HEK293T (cell line): ENCODE measurements around the gene CCDC85B.

Experiments
- CTCF ChIA-PET: fragments of 350-600 bp; formaldehyde crosslinking; extraction: SDS; loops from one replicate; lab custom pipeline; 2021; ENCODE audit warnings: antibody characterized with exemption, inconsistent platforms; lab: Yijun Ruan, JAX
- POLR2A ChIA-PET: fragments of 350-600 bp; formaldehyde crosslinking; extraction: SDS; loops from one replicate; lab custom pipeline; 2020; ENCODE audit warnings: antibody characterized with exemption, inconsistent platforms; lab: Yijun Ruan, JAX
- DNase-seq: peaks from one replicate; pipeline ENCODE4 v3.0.0; 2012; ENCODE audit warnings: mixed read lengths; ENCODE audit errors: extremely low spot score
- ARNT ChIP-seq: fragments of 450-650 bp; IDR thresholded peaks from 2 replicates; pipeline ENCODE4 v1.6.1; 2017; ENCODE audit warnings: mild to moderate bottlenecking
- BHLHE40 ChIP-seq: fragments of 450-650 bp; IDR thresholded peaks from 2 replicates; pipeline ENCODE4 v1.6.1; 2016; ENCODE audit warnings: mild to moderate bottlenecking, moderate library complexity, borderline replicate concordance
- CTBP1 ChIP-seq: fragments of 450-650 bp; IDR thresholded peaks from 2 replicates; pipeline ENCODE4 v1.6.1; 2016; ENCODE audit warnings: borderline replicate concordance
- ELF4 ChIP-seq: fragments of 450-650 bp; IDR thresholded peaks from 2 replicates; pipeline ENCODE4 v1.6.1; 2017; ENCODE audit warnings: antibody characterized with exemption
- FOXA1 ChIP-seq: fragments of 450-650 bp; IDR thresholded peaks from 2 replicates; pipeline ENCODE4 v1.6.1; 2016; ENCODE audit warnings: mild to moderate bottlenecking
- FOXK2 ChIP-seq: fragments of 450-650 bp; IDR thresholded peaks from 2 replicates; pipeline ENCODE4 v1.6.1; 2016; ENCODE audit warnings: mild to moderate bottlenecking
- FOXM1 ChIP-seq: fragments of 450-650 bp; IDR thresholded peaks from 2 replicates; pipeline ENCODE4 v1.6.1; 2017; ENCODE audit warnings: mild to moderate bottlenecking, borderline replicate concordance
- HDGF ChIP-seq: fragments of 450-650 bp; IDR thresholded peaks from 2 replicates; pipeline ENCODE4 v1.6.1; 2017; ENCODE audit warnings: antibody characterized with exemption, borderline replicate concordance
- L3MBTL2 ChIP-seq: fragments of 450-650 bp; conservative IDR thresholded peaks from 2 replicates; pipeline ENCODE4 v1.6.1; 2016; ENCODE audit warnings: mild to moderate bottlenecking
- LEF1 ChIP-seq: fragments of 450-650 bp; IDR thresholded peaks from 2 replicates; pipeline ENCODE4 v1.6.1; 2017; ENCODE audit warnings: mild to moderate bottlenecking, borderline replicate concordance
- NFRKB ChIP-seq: fragments of 450-650 bp; IDR thresholded peaks from 2 replicates; pipeline ENCODE4 v1.6.1; 2016; ENCODE audit warnings: mild to moderate bottlenecking, moderate library complexity
- SP1 ChIP-seq: fragments of 450-650 bp; IDR thresholded peaks from 2 replicates; pipeline ENCODE4 v1.6.1; 2017
- SUZ12 ChIP-seq: fragments of 450-650 bp; IDR thresholded peaks from 2 replicates; pipeline ENCODE4 v1.6.1; 2016; ENCODE audit warnings: mild to moderate bottlenecking
- TARDBP ChIP-seq: fragments of 450-650 bp; IDR thresholded peaks from 2 replicates; pipeline ENCODE4 v1.6.1; 2016
- ZNF384 ChIP-seq: fragments of 450-650 bp; IDR thresholded peaks from 2 replicates; pipeline ENCODE4 v1.6.1; 2016
- TF ChIP-seq, protein P1 (sequence below): fragments of 450-650 bp; IDR thresholded peaks from 2 replicates; pipeline ENCODE4 v1.6.1; 2016

CCDC85B gene

DNA sequence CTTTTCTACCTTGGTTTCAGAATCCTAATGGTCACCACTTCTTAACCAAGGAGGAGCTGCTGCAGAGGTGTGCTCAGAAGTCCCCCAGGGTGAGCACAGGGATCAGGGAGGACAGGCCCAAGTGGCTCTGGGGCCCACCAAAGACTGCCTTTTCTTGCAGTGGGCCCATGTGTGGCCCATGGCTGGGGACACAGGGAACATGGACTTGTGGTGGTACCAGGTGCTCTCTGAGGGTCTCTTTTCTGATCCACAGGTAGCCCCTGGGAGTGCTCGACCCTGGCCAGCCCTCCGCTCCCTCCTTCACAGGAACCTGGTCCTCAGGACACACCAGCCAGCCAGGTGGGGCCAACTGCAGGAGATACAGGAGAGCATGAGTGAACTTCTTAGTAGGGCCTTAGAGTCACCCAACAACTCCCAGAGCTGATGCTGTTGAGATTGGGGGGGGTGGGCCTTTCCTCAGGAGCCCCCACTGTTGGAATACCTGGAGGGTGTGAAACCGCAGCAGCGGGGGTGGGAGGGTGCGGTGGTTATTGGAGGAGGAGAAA is 28.2 kb upstream of the CCDC85B start:
- no peak for TF ChIP-seq FOXA1
- TF ChIP-seq FOXM1, result no peak
- no peak for TF ChIP-seq TARDBP
- TF ChIP-seq SP1, result no peak
- no peak for TF ChIP-seq LEF1
- TF ChIP-seq NFRKB, result no peak
- no peak for TF ChIP-seq L3MBTL2
- TF ChIP-seq, protein P1, sequence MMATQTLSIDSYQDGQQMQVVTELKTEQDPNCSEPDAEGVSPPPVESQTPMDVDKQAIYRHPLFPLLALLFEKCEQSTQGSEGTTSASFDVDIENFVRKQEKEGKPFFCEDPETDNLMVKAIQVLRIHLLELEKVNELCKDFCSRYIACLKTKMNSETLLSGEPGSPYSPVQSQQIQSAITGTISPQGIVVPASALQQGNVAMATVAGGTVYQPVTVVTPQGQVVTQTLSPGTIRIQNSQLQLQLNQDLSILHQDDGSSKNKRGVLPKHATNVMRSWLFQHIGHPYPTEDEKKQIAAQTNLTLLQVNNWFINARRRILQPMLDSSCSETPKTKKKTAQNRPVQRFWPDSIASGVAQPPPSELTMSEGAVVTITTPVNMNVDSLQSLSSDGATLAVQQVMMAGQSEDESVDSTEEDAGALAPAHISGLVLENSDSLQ, result no peak
- no peak for TF ChIP-seq SUZ12
- TF ChIP-seq ARNT, result no peak
- no peak for TF ChIP-seq FOXK2
- TF ChIP-seq HDGF, result no peak
- POLR2A ChIA-PET, result interaction anchor here (3.4 to 17.2 kb wide), 3 partner anchors 8 to 142 kb away, joined by 23 to 289 read pairs (median 97); partner anchors contain the start of genes CCDC85B, FIBP and RNASEH2C
- CTCF ChIA-PET, result no interaction called here
- no peak for DNase-seq

DNA sequence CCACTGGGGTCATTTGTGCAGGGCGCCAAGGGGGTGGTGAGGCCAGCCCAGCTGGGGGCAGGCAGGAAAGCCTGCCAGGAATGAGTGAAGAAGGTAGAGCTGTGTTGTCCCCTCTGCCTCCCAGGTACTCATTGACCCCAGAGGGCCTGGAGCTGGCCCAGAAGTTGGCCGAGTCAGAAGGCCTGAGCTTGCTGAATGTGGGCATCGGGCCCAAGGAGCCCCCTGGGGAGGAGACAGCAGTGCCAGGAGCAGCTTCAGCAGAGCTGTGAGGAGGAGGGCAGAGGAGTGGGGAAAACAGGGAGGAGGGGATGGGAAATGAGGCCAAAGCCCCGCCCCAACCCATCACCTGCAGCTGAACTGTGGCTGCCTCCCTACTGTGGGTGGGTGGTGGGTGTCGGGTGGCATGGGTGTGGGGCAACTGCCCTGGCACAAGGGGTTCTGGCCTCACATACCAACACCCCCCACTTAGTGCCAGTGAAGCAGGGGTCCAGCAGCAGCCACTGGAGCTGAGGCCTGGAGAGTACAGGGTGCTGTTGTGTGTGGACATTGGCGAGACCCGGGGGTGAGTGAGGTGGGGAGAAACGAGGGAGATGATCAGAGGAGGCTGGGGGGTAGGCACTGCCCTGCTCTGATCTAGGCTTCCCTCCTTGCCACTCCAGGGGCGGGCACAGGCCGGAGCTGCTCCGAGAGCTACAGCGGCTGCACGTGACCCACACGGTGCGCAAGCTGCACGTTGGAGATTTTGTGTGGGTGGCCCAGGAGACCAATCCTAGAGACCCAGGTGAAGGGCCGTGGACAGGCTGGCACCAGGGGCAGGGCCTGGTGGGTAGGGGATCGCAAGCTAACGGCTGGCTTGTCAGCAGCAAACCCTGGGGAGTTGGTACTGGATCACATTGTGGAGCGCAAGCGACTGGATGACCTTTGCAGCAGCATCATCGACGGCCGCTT is 27.3 kb upstream of the CCDC85B start:
- CTCF ChIA-PET, result interaction anchor here (1.2 kb wide), 1 partner anchor 25 kb away, joined by 3 read pairs; the partner anchor contains the start of gene FIBP
- POLR2A ChIA-PET, result interaction anchor here (17.2 kb wide), 1 partner anchor 26 kb away, joined by 289 read pairs; the partner anchor contains the start of genes CCDC85B and FIBP
- no peak for DNase-seq
- TF ChIP-seq TARDBP, result no peak
- no peak for TF ChIP-seq L3MBTL2
- TF ChIP-seq ARNT, result no peak
- no peak for TF ChIP-seq FOXK2

DNA sequence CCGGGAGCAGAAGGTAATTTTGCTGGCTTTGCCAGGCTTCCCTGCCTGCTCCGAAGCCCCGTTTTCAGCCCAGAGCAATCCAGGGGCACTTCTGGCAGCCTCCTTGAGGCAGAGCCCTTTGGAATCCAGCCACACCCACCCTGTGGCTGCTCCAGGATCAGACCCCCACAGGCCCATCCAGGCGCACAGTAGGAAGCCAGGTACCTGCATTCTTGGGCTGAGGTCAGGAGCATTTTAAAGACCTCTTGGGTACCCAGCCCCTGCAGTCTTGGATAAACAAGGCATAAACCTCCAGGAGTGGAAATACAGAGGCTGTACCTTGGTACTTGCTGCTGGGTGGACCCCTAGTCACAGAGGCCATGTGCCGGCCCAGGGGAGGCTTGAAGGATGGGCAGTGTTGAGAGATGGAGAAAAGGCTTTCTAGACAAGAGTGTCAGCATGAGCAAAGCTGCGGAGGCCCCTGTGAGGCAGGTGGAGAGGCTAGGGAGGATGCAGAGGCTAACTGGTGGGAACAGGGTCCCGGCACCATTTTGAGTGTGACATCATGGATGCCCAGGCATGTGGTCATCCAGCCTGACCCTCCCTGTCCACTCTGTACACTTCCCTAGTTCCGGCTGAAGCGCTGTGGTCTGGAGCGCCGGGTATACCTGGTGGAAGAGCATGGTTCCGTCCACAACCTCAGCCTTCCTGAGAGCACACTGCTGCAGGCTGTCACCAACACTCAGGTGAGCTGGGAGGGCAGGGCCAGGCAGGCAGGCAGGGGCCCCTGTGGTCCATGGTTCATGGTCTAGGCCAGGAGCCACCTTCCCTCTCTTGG is 26.4 kb upstream of the CCDC85B start:
- TF ChIP-seq ZNF384, result no peak
- TF ChIP-seq HDGF, result no peak
- no peak for TF ChIP-seq LEF1
- no peak for TF ChIP-seq FOXA1
- TF ChIP-seq, protein P1, result no peak
- no peak for TF ChIP-seq ELF4
- no peak for TF ChIP-seq CTBP1
- no peak for TF ChIP-seq SP1
- CTCF ChIA-PET, result interaction anchor here (1.2 kb wide), 1 partner anchor 24 kb away, joined by 3 read pairs; the partner anchor contains the start of gene FIBP
- POLR2A ChIA-PET, result interaction anchor here (17.2 kb wide), 1 partner anchor 25 kb away, joined by 289 read pairs; the partner anchor contains the start of genes CCDC85B and FIBP
- DNase-seq, result no peak

DNA sequence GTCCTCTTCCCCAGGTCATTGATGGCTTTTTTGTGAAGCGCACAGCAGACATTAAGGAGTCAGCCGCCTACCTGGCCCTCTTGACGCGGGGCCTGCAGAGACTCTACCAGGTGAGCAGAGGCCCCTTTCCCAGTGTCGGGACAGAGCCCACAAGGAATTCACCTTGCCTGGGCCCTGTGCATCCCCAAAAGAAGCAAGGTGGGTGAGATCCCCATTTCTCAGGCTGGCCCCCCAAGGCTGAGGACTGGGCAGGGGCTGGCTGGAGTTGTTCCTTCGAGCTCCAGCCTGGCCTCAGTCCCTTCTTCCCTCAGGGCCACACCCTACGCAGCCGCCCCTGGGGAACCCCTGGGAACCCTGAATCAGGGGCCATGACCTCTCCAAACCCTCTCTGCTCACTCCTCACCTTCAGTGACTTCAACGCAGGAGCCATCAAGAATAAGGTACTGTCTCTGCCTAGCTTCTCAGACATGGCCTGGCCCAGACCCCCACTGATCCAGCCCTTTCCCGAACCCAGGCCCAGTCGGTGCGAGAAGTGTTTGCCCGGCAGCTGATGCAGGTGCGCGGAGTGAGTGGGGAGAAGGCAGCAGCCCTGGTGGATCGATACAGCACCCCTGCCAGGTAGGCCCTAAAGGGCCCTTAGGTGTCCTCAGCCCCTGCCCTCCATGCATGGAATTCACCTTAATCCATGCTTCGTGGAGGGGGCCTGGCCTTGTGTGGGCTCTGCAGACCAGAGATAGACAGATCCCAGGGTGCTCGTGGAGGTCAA is 25.6 kb upstream of the CCDC85B start:
- ChIA-PET CTCF (no interaction called here), POLR2A (interaction anchor here (17.2 kb wide), 1 partner anchor 24 kb away, joined by 289 read pairs; the partner anchor contains the start of genes CCDC85B and FIBP)
- no peak for DNase-seq
- no peak for TF ChIP-seq TARDBP
- TF ChIP-seq NFRKB, result no peak
- no peak for TF ChIP-seq FOXA1
- no peak for TF ChIP-seq FOXK2
- TF ChIP-seq HDGF, result no peak
- no peak for TF ChIP-seq CTBP1
- TF ChIP-seq ARNT, result no peak
- TF ChIP-seq ELF4, result no peak
- no peak for TF ChIP-seq FOXM1
- TF ChIP-seq SP1, result no peak
- TF ChIP-seq BHLHE40, result no peak
- no peak for TF ChIP-seq ZNF384
- TF ChIP-seq, protein P1, result no peak
- no peak for TF ChIP-seq LEF1
- TF ChIP-seq L3MBTL2, result no peak
- TF ChIP-seq SUZ12, result no peak
